ENCODE measurements around the gene LRRC8E.
A peak's percentile ranks its signal among the peaks of the same experiment; 100 is the strongest.
"Not testable (repeated sequence)": the region's sequence is repeated elsewhere in the genome, so short reads cannot be mapped to it uniquely, and the experiment has no call there.

The LRRC8E gene

DNA sequence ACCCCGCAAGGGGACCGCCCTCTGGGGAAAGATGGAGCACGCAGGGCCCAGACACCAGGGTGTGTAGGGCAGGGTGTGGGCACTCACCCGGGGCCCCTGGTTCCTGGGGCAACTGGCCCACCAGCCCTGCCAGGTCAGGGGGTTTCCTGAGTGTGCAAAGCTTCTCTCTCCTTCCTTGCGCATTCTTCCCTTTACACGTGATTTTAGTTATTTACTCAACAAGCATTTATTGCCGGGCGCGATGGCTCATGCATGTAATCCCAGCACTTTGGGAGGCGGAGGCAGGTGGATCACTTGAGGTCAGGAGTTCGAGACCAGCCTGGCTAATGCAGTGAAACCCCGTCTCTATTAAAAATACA is 34.6 kb upstream of the LRRC8E start:
- no peak for DNase-seq (ENCODE audit: low read depth in 4 of 4, low spot score in 1 of 4)

DNA sequence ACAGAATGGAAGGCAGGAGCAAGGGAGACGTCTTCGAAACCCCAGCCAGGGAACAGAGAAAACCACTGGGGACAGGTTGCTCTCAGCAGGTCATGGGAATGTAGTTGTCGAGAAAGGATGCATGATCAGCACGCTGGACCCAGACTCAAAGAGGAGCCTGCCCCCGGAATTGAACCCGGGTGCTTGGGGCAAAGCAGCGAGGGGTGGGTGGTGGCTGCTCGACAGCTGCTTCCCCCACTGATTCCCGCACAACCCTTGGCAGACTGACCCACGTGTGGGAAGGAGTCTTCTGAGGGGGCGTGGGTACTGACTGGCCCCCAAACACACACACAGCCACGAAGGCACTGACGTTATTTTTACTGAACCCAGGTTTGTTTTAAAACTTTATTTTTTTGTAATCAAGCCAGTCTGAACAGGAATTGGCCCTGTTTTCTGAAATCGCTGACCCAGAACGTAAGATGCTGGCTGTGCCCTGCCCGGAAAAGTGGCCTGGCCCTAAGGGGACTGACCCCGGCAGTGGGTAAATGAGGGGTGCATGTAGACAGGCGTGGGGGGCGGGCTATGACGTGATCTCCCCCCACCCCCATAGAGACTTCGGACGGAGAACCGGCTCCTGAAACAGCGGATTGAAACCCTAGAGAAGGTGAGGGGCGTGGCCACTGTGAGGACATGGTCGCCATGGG is 32.7 kb upstream of the LRRC8E start:
- no peak for DNase-seq (ENCODE audit: low read depth in 4 of 4, low spot score in 1 of 4)

DNA sequence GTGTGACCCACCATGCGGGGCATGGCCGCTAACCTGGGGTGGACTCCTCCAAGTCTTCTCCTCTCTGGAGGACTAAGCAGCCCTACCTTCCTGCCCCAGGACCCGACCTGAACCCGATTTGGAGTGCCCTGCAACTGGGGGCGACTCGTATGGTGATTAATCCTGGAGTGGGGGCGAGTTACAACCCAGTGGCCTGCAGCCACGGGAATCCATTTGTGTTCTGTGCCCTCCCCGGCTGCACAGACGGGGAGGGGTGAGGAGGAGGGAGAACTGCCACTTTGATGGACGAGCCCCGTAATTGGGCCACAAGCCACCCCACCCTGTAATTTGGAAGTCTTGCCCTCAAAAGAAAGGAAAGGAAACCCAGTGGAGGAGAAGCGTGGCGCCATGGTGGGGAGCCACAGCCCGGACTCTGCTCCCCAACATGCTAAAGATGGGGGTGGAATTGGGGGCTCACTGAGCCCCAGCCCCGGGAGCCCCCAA is 32.2 kb upstream of the LRRC8E start:
- no peak for DNase-seq (ENCODE audit: low read depth in 4 of 4, low spot score in 1 of 4)

DNA sequence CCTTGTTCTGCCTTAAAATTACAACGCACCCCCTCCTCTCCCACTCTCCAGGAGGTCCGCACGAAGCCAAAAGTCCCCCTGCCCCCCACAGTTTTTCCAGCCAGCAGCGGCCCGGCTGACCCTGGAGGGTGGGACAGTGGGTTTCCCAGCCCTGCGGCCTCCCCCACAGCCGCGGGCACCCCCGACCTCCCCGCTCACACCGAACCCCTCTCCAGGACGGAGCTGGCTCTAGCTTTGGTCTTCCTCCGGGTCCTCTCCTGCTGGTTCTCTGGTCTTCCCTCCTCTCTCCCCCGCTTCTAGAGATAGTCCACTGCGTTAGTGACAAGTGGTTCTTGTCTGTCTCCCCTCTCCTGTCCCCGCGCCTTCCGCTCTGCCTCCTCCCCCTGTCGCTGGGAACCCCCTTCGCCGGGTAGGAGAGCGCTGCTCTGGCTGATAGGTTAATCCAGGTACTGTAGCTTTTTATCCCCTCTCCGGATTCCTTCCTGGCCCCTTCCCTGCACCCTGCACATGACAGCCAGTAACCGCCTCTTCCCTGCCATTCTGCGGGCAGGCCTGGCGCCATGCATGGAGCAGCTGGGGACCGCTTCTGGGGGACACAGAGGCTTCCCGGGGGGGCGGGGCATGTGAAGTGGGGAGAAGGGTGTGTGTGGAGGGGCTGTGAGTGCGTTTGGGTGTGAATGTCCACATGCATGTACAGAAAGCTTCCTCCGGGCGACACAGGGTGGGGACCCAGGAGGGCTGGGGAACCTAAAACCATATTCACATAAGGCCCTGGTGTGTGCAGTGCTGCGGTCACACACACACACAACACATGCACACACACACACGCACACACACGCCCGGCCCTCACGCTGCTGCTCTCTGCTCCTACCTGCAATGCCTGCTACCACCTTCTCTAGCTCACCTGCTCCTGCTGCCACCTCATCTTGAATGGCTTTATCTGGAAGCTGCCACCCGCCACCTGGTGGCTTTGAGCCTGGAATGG is 31.3 kb upstream of the LRRC8E start:
- DNase-seq (ENCODE audit: low read depth in 4 of 4, low spot score in 1 of 4) = no peak

DNA sequence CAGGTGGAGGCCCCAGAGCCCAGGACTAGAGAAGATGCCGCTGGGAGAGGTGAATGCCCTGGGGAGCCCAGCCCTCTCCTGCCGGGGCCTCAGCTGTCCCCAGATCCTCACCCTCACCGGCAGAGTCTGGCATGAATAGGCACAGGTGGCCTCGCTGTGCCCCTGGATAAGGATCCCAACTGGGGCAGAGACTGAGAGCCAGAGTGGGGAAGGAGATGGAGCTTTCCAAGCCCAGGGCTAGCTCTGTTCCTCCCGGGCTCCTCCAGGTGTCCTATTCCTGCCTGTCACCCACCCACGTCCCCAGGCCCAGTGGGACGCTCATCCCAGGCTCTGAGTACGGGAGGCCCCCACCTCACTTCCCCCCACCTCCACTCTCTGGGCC is 30.6 kb upstream of the LRRC8E start:
- no peak for DNase-seq (ENCODE audit: low read depth in 4 of 4, low spot score in 1 of 4)

DNA sequence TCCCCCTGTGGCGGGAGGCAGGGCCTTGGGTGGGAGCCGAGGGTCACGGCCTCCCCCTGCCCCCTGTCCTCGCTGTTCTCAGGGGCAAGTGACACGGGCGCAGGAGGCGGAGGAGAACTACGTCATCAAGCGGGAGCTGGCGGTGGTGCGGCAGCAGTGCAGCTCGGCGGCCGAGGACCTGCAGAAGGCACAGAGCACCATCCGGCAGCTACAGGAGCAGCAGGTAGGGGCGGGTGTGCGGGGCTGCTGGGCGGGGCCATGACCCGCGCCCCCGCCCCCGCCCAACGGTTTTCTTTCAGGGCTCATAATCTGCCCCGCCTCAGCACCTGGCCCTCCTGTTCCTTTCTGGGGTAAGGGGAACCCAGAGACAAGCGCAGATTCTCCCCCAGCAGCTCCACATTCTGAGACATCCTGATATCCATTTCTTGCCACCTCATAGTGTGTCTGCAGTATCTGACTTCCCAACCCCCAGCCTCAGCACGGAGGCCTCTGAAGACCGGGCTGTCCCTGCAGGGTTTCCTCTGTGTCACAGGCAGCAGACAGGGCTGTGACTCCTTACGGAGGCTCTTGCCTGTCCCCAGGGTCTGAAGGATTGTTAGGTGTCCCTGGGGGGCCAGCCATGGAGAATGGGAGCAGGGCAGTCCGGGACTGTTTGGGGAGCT is 30.1 kb upstream of the LRRC8E start:
- DNase-seq (ENCODE audit: low read depth in 4 of 4, low spot score in 1 of 4) = no peak

DNA sequence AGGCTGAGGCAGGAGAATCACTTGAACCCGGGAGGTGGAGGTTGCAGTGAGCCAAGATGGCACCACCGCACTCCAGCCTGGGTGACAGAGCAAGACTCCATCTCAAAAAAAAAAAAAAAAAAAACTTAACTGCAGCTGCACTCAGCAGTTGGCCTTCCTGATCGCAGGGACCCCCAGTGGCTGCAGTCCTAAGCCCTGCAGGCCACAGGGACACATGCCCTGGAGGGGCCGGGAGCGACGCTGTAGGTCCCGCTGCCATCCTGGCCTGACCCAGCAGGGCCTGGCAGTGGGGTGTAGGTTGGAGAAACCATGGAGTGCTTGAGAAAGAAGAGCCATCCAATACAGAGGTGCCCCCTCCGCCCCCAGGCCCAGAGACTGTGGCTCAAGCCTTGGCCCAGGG is 29.2 kb upstream of the LRRC8E start:
- not testable (repeated sequence) for DNase-seq (ENCODE audit: low read depth in 4 of 4, low spot score in 1 of 4)

DNA sequence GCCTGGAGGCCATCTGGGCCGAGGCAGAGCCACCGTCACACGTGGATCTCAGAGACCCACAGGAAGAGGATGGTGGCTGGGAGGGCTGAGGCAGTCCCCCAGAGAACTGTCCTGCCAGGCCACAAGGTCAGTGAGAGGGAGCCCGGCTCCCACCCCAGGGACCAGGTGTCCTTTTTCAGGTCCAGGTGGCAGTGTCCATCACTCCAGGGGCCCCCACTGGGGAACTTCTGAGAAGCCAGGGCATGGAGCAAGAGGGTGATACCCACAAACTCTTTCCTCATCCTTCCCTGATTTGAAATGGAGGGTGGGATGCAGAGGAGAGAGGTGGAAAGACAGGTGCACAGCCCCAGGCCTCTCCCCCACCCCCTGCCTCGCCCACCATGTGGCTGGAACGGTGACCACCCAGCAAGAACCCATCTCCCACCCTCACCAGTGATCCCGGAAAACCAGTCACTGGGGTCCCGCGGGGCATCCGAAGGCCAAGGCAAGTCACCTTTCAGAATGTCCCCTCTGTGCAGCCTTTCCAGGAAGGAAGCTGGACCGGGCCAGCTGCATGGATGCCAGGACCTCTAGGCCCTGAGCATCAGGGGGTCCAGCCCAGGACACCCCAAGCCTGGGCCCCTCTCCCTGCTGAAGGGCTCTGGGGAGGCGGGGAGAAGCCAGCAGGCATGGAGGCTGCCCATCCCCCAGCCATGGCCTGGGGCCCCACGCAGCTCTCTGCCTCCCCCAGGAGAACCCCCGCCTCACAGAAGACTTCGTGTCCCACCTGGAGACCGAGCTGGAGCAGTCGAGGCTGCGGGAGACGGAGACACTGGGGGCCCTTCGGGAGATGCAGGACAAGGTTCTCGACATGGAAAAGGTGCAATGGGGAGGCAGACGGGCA is 28.2 kb upstream of the LRRC8E start:
- no peak for DNase-seq (ENCODE audit: low read depth in 4 of 4, low spot score in 1 of 4)

DNA sequence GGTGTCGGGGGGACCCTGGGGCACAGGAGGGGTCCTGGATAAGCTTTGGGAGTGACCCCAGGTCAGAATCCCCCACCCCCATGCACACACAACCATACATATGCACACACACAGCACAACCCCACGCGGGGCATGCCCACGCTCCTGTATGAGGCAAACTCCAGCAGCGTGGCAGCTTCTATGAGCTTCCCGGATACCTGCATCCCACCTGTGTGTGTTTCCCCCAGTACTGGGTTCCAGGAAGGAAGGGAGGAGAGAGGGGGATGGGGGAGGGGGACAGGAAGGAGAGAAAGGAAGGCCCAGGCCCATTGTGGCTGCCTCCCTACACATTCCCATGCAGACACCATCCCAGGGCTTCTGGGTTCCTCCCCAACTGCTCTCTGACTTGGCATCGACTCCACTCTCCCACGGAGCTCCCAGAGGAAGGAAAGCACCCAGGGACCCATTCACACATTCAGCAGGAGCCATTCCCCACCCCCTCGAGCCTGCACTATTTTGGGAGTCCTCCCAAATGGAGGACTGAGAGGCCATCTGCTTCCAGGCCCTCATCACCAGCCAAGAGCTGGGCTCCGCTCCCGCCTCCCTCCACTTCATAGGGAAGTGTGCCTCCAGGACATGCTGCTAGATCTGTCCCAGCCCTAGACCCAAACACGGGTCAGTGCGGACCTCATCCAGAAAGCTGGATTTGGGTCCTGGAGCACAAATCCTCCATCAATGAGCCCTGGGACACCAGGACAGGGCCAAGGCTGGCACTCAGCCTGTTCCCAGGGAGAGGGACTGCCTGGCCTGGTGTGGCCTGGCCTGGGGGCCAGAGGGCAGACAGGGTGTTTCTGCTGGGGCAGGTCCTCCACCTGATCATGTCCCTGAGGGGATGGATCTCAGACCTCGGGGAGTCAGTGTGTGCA is 27.3 kb upstream of the LRRC8E start:
- no peak for DNase-seq (ENCODE audit: low read depth in 4 of 4, low spot score in 1 of 4)

DNA sequence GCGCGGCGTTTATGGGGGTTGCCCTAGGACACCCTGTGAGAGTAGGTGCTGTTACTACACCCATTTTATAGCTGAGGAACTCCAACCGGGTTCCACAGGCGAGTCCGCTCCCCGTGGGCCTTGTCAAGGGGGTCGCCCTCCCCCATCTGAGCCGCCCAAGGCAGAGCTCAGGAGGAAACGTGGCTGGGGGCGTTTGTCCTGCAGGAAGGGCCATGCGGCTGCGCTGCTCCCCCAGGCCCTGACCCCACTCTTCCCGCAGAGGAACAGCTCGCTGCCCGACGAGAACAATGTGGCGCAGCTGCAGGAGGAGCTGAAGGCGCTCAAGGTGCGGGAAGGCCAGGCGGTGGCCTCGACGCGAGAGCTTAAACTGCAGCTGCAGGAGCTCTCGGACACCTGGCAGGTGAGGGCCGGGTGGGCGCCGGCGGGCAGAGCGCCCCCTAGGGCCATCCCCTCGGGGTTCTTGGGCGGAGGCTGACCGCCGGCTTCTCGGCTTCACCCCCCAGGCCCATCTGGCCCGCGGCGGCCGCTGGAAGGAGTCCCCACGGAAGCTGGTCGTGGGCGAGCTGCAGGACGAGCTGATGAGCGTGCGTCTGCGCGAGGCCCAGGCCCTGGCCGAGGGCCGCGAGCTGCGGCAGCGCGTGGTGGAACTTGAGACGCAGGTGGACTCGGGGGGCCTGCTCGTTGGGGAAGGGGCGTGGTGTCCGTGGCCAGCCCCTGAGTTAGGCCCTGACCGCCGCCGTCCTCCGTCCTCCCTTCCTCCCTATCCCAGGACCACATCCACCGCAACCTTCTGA is 26.5 kb upstream of the LRRC8E start:
- DNase-seq (ENCODE audit: low read depth in 4 of 4, low spot score in 1 of 4) = no peak

DNA sequence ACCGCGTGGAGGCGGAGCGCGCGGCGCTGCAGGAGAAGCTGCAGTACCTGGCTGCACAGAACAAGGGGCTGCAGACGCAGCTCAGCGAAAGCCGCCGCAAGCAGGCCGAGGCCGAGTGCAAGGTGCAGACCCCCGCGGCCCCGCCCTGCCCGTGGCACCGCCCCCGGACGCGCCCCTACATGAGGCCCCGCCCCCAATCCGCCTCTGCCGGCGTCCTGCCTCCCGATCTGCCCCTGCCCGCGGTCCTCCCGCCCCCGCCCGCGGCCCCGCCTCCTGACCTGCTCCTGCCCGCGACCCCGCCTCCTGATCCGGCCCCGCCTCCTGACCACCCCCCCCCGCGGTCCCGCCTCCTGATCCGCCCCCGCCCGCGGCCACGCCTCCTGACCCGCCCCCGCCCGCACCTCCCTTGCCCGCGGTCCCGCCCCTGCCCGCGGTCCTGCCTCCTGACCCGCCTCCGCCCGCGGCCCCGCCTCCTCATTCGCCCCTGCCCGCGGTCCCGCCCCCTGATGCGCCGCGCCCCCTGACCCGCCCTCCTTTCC is 25.8 kb upstream of the LRRC8E start:
- DNase-seq (ENCODE audit: low read depth in 4 of 4, low spot score in 1 of 4) = peak; percentile 27 to 66 (median 53)

DNA sequence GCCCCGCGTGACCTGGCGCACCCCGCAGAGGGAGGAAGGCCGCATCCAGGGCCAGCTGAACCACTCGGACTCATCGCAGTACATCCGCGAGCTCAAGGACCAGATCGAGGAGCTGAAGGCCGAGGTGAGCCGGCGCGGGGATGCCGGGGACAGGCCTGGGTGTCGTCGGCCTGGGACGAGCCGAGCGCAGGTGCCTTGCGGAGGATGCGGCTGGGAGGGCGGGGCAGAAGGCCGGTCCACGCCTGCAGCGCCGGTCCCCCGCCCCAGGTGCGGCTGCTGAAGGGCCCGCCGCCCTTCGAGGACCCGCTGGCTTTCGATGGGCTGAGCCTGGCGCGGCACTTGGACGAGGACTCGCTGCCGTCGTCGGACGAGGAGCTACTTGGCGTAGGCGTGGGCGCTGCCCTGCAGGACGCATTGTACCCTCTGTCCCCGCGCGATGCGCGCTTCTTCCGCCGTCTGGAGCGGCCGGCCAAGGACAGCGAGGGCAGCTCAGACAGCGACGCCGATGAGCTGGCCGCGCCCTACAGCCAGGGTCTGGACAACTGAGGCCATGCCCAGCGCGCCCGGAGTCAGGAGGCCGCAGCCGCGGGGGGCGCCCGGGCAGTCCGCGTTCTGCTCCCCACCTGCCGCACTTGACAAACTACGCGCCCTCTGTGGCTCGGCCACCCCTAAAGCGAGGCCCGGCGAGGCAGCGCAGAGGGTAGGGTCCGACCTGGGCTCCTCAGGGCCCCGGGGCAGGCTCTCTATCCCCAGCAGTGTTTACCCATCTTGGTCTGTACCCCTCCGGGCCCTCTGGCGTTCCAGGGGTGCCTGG is 24.9 kb upstream of the LRRC8E start:
- no peak for DNase-seq (ENCODE audit: low read depth in 4 of 4, low spot score in 1 of 4)

DNA sequence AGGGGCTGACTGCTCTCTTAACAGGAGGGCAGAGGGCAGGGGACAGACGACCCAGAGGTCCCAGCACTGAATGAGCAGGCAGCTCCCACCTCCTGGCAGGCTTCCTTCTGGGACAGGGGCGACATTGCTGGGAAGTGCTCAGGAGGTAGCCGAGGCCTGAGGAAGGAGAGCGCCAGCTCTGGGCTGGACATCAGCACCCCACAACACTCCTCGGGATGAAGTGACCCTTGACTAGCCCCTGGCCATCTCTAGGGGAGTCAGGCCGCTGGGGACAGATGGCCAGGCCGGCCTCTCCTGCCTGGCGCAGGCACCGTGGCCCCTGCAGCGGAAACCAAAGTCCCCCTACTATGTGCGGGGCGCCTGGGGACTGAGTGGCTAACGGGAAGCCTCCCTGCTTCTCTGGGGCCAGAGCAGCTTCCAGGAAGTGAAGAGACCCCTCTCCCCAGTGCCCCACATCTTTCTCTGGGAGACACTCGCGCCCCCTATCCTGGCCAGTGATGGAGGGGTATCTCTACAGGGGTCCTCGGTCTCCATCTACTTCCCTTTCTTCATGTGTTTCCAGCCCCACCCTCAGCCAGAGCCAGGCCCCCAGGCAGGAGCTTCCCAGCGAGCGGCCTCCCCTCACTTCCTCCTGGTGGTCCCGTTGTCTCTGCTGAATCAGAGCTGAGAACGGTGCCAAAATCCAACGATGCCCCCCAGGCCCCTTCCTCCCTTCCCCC is 24.2 kb upstream of the LRRC8E start:
- no peak for DNase-seq (ENCODE audit: low read depth in 4 of 4, low spot score in 1 of 4)

DNA sequence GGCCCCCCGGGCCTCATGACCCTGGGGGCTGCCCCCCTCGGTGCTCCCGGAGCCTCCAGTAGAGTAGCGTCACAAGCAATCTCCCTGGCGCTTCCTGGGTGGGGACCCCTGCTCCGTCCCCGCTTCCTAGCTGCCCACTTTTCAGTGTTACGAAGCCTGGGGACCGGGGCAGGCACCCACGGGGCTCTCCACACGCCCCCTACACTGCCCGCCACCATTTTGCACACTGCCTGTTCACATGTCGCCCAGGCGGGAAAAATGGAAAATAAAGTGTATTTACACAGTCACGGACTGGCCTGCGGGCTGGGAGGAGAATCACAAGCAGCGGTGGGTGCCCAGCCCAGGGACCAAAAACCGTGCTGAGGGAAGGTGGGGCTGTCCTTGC is 23.6 kb upstream of the LRRC8E start:
- no peak for DNase-seq (ENCODE audit: low read depth in 4 of 4, low spot score in 1 of 4)

DNA sequence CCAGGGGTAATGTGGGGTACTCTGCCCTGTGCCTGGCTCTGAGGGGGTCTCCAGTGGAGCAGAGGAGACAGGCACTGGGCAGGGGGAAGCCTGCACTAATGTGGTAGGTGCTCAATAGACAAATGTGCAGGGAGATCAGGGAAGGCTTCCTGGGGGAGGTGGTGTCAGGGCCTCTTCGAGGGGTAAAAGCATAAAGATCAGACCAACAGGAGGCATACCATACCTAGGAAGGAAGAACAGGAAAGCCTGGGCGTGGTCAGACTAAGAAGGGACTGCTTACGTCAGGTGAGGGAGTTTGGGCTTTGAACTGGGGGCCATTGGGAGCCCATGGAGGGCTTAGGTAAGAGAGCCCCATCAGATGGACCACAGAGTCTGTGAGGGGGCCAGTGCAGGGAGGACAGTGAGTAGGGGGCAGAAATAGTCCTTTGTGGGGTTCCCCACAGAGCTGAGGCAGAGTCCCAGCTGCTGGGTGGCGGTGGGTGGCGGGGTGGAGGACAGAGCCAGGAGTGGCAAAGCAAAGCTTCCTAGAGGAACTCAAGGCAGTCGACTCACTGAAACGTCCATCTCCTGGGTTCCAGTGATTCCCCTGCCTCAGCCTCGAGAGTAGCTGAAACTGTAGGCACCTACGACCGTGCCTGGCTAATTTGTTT is 22.9 kb upstream of the LRRC8E start:
- no peak for DNase-seq (ENCODE audit: low read depth in 4 of 4, low spot score in 1 of 4)

DNA sequence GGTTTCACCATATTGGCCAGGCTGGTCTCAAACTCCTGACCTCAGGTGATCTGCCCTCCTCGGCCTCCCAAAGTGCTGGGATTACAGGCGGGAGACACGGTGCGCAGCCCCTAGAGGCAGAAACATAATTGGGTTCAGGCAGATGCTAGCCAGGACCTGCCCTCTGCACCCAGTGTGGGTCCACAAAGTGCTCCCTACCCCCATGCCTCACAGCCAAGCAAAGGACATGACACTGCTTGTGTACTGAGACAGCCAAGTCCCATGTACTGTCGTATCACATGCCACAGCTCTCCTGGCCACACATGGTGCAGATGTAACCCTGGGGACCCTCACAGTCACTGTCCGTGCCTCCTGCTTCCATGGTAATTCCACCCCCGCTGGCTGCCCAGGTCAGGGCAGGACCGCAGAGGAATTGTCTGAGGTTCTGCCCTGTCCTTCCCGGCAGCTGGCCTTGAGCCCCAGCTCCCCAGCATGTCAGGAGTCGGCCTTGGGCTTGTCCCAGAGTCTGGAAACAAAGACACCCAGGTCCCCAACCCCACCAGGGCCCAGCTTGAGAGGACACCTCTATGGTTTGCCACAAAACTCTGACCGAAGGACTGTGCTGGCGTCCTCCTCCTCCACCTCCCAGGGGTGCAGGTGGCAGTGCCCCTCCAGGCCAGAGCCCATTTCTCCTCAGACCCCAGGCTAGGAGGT is 21.8 kb upstream of the LRRC8E start:
- DNase-seq (ENCODE audit: low read depth in 4 of 4, low spot score in 1 of 4) = no peak

Data from stimulated activated CD4-positive, alpha-beta T cell treated with anti-CD3 and anti-CD28 coated beads, Interleukin-1b, Interleukin-23, amount 100 ng/mL, for 24 hours (primary cell).